B cell (primary cell): Measurements from ENCODE around the gene SERPINB6. TPM values are rescaled to one million over a fixed set of nuclear protein-coding genes. Genes with fewer than 3 reads are reported as not detected.

Experiments used
- ATAC-seq: fragments of 200-7000 bp; cut with Tn5 transposase; one replicate; pipeline ENCODE4 v1.10.0; 2021; ENCODE audit warnings: low read depth, mild to moderate bottlenecking, moderate number of reproducible peaks, moderate library complexity
- CTCF ChIA-PET: fragments of 350-600 bp; sonication (Branson Sonifier 250); formaldehyde crosslinking; loops from one replicate; lab custom pipeline; 2021; ENCODE audit warnings: antibody characterized with exemption, inconsistent platforms; lab: Charles Lee
- POLR2A ChIA-PET: fragments of 350-600 bp; sonication (Branson Sonifier 250); formaldehyde crosslinking; loops from one replicate; lab custom pipeline; 2021; ENCODE audit warnings: antibody characterized with exemption; lab: Charles Lee
- DNase-seq: peaks from one replicate; pipeline ENCODE4 v3.0.0; 2013
- H2AFZ ChIP-seq: 2 replicates; pipeline ENCODE4 v1.6.1; 2012; ENCODE audit warnings: mild to moderate bottlenecking, low read depth, low read length; ENCODE audit not compliant: insufficient read depth, poor library complexity, severe bottlenecking
- H3K27ac ChIP-seq, 2 donors: 1 replicate in 1 of 2; 2 replicates in 1 of 2; pipeline ENCODE4 v1.5.1; 2012 to 2013; ENCODE audit warnings: low read length in 2 of 2, mild to moderate bottlenecking in 2 of 2, moderate library complexity in 1 of 2
- H3K27me3 ChIP-seq, 4 experiments: fragments of 200-600 bp in 1 of 4; sonication (generic) in 1 of 4; replicated peaks in 1 of 4; 1 replicate in 2 of 4; 2 replicates in 2 of 4; pipeline versions ENCODE4 v1.6.1 to v1.7.0; 2013 to 2016; ENCODE audit warnings: low read length in 3 of 4, mild to moderate bottlenecking in 2 of 4, mixed read lengths in 1 of 4, moderate library complexity in 1 of 4; ENCODE audit not compliant: insufficient read depth in 4 of 4, control insufficient read depth in 3 of 4; ENCODE audit errors: control extremely low read depth in 1 of 4
- H3K36me3 ChIP-seq, 2 experiments: replicated peaks in 1 of 2; 1 replicate in 1 of 2; 2 replicates in 1 of 2; pipeline versions ENCODE4 v1.6.1 to v1.7.1; 2013; ENCODE audit warnings: low read length in 1 of 2; ENCODE audit not compliant: insufficient read depth in 2 of 2, control insufficient read depth in 1 of 2; ENCODE audit errors: control extremely low read depth in 1 of 2, extremely low read depth in 1 of 2
- H3K4me1 ChIP-seq, 2 donors: fragments of 200-600 bp in 1 of 2; sonication (generic) in 1 of 2; 1 replicate in 1 of 2; 2 replicates in 1 of 2; pipeline versions ENCODE4 v1.5.1 to v1.6.1; 2013 to 2017; ENCODE audit warnings: low read length in 2 of 2; ENCODE audit not compliant: control insufficient read depth in 2 of 2, insufficient read depth in 2 of 2
- H3K4me2 ChIP-seq: replicated peaks from 2 replicates; pipeline ENCODE3; 2012; ENCODE audit warnings: mild to moderate bottlenecking, low read depth, low read length; ENCODE audit not compliant: poor library complexity, severe bottlenecking
- H3K4me3 ChIP-seq, 5 experiments: fragments of 200-600 bp in 1 of 5; sonication (generic) in 1 of 5; 1 replicate in 3 of 5; 2 replicates in 2 of 5; pipeline versions ENCODE4 v1.5.1 to v1.7.0; 2011 to 2016; ENCODE audit warnings: low read length in 4 of 5, mild to moderate bottlenecking in 4 of 5, low read depth in 2 of 5, control low read depth in 1 of 5, moderate library complexity in 1 of 5; ENCODE audit not compliant: insufficient read depth in 1 of 5; ENCODE audit errors: control extremely low read depth in 1 of 5, extremely low read depth in 1 of 5
- H3K79me2 ChIP-seq: fragments of 200-600 bp; sonication (generic); one replicate; pipeline ENCODE4 v1.6.0; 2016; ENCODE audit warnings: low read length; ENCODE audit not compliant: control insufficient read depth, insufficient read depth
- H3K9ac ChIP-seq: fragments of 200-600 bp; sonication (generic); 2 replicates; pipeline ENCODE4 v1.6.1; 2017; ENCODE audit warnings: mild to moderate bottlenecking, low read length, moderate library complexity
- H3K9me3 ChIP-seq, 3 donors: one replicate each; pipeline versions ENCODE4 v1.6.1 to v1.7.1; 2013; ENCODE audit warnings: low read length in 2 of 3; ENCODE audit not compliant: control insufficient read depth in 2 of 3, insufficient read depth in 1 of 3; ENCODE audit errors: control extremely low read depth in 1 of 3
- H4K20me1 ChIP-seq: 2 replicates; pipeline ENCODE4 v1.6.0; 2012; ENCODE audit warnings: mild to moderate bottlenecking, low read length; ENCODE audit not compliant: insufficient read depth, control insufficient read depth, poor library complexity, severe bottlenecking
- H3K27ac Mint-ChIP-seq: one replicate; pipeline ENCODE4 v1.8.0; 2021; ENCODE audit warnings: mixed read lengths
- H3K27me3 Mint-ChIP-seq: one replicate; pipeline ENCODE4 v1.8.0; 2021; ENCODE audit warnings: mixed read lengths
- H3K4me1 Mint-ChIP-seq: one replicate; pipeline ENCODE4 v1.8.0; 2021; ENCODE audit warnings: mixed read lengths
- H3K4me3 Mint-ChIP-seq: one replicate; pipeline ENCODE4 v1.8.0; 2021; ENCODE audit warnings: mixed read lengths
- H3K9me3 Mint-ChIP-seq: one replicate; pipeline ENCODE4 v1.8.0; 2022; ENCODE audit warnings: mixed read lengths; ENCODE audit not compliant: insufficient read depth
- EZH2 ChIP-seq: IDR thresholded peaks from 2 replicates; pipeline ENCODE4 v1.6.1; 2012; ENCODE audit warnings: borderline replicate concordance, low read depth, mild to moderate bottlenecking, moderate library complexity, low read length; ENCODE audit not compliant: insufficient read depth, poor library complexity, severe bottlenecking
- WGBS: methylation state at CpG from one replicate; pipeline ENCODE4 v1.1.5; 2013; ENCODE audit warnings: missing lambda C conversion rate; ENCODE audit not compliant: insufficient coverage; 5-methylcytosine and 5-hydroxymethylcytosine counted together
- intact Hi-C: fragments of 100-400 bp; cut with micrococcal nuclease; formaldehyde crosslinking; loops from one replicate; pipeline ENCODE4 v1.10.0; 2022
- polyA plus RNA-seq: library from polyadenylated mRNA; depleted of rRNA; stranded (reverse); fragments of >200 nt; gene quantifications from 2 replicates; pipeline ENCODE4 v1.2.3, GENCODE V29; 2012
- total RNA-seq, 2 donors: library from RNA; stranded (reverse); fragments of 120-200 nt in 1 of 2; gene quantifications; 1 replicate in 1 of 2; 2 replicates in 1 of 2; pipeline versions ENCODE4 v1.2.3 to v1.2.4, GENCODE V29; 2013 to 2022
- TF ChIP-seq, protein P1 (sequence below): fragments of 200-600 bp; IDR thresholded peaks from one replicate; pipeline ENCODE4 v1.8.0; 2022; ENCODE audit warnings: antibody characterized with exemption, mild to moderate bottlenecking

SERPINB6 gene
- total and polyA plus RNA-seq, 2 donors (not counting 1 experiment from before 2014, with no cell fraction given) = 35.2 to 58.5 TPM

DNA sequence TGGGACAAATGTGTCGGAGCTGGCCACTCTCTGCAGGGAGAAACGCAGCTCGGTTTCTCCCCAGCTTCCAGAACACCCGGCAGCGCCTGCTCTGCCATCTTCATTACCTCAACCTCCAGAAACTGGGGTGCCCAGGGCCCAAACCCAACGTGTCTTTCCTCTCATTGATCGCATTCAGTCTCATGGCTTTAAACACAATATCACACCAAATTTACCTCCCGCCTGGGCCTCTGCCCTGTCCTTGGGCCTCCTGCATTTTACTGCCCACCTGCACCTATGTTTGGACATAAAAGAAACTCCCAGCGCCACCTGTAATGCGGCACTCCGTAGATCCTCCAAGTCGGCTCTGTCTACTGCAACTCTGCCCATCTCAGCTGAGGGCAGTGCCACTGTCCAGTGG, 22.2 kb downstream of the SERPINB6 start:
- 98% methylated on average over 12 of the region's 12 CpGs for WGBS
- Histone ChIP-seq H2AFZ (no peak overlapping the region), H3K4me3 (no peak overlapping the region), H3K9ac (no peak overlapping the region), H3K27me3 (no peaks in the 10 kb centered on the region), H3K4me1 (peaks cover 25 to 49% of the 10 kb centered on the region in 2 donors), H4K20me1 (no peaks in the 10 kb centered on the region), H3K79me2 (no peaks in the 10 kb centered on the region), H3K4me2 (no peak overlapping the region), H3K9me3 (peaks cover 0 to 11% (median 0%) of the 10 kb centered on the region in 3 donors), H3K36me3 (peaks cover 0 to 19% of the 10 kb centered on the region in 2 experiments), H3K27ac (no peak overlapping the region)
- Mint-ChIP-seq H3K4me3 (no peak overlapping the region), H3K27ac (no peak overlapping the region), H3K9me3 (no peaks in the 10 kb centered on the region), H3K4me1 (peaks cover 45% of the 10 kb centered on the region), H3K27me3 (no peaks in the 10 kb centered on the region)
- intact Hi-C loops = no loop called here
- ChIA-PET POLR2A (interaction anchor here (0.7 kb wide), 1 partner anchor 11 kb away, joined by 4 read pairs; no protein-coding TSS in a partner anchor), CTCF (interaction anchor here (5.1 kb wide), 1 partner anchor 16 kb away, joined by 24 read pairs; no protein-coding TSS in a partner anchor)
- ATAC-seq (no peak), DNase-seq (no peak)
- TF ChIP-seq EZH2 = no peak
- TF ChIP-seq, protein P1, sequence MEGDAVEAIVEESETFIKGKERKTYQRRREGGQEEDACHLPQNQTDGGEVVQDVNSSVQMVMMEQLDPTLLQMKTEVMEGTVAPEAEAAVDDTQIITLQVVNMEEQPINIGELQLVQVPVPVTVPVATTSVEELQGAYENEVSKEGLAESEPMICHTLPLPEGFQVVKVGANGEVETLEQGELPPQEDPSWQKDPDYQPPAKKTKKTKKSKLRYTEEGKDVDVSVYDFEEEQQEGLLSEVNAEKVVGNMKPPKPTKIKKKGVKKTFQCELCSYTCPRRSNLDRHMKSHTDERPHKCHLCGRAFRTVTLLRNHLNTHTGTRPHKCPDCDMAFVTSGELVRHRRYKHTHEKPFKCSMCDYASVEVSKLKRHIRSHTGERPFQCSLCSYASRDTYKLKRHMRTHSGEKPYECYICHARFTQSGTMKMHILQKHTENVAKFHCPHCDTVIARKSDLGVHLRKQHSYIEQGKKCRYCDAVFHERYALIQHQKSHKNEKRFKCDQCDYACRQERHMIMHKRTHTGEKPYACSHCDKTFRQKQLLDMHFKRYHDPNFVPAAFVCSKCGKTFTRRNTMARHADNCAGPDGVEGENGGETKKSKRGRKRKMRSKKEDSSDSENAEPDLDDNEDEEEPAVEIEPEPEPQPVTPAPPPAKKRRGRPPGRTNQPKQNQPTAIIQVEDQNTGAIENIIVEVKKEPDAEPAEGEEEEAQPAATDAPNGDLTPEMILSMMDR = no peak

DNA sequence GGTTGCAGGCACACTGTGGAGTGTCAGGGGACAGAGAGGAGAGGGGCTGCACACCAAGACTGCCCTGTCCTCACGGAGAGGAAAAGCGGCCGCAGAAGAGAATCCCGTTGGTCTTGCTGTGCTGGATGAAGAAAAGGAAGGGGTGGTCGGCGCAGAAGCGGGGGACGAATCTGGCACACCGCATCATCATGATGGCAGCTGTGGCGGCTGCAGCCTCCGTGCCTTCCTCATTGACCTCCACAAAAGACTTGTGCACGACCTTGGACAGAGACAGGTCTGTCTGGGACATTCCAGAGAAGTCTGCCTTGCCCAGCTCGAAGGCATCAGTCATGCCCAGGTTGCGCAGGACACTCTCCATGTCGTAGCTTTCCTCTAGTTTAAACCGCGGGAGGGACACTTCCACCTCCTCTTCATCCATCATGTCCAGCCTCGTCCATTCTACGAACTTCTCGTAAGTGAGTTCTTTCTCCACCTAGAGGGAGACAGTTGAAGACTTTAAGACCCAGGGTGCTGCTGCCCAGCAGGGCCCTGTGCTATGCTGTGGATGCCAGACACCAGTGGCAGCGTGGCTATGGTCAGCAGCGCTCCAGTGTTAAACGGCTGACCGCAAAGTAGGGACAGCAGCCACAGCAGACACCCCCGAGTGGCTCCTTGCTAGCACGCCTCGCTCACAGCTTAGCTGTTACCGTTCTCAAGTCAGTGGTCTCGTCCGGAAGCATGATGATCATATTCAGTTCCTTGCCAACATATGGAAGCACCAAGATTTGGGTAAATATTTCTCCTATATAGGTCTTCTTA, 22.9 kb downstream of the SERPINB6 start:
- peaks cover 0 to 11% (median 0%) of the 10 kb centered on the region in 3 donors for H3K9me3 ChIP-seq
- no peaks in the 10 kb centered on the region for H3K27me3 ChIP-seq
- intact Hi-C loops = no loop called here
- Mint-ChIP-seq H3K4me1 (peaks cover 51% of the 10 kb centered on the region), H3K9me3 (no peaks in the 10 kb centered on the region), H3K27ac (no peak overlapping the region), H3K27me3 (no peaks in the 10 kb centered on the region), H3K4me3 (no peak overlapping the region)
- POLR2A ChIA-PET = interaction anchor here (0.7 kb wide), 1 partner anchor 10 kb away, joined by 4 read pairs; no protein-coding TSS in a partner anchor
- no peak overlapping the region for H3K27ac ChIP-seq
- CTCF ChIA-PET = interaction anchor here (1.6 to 5.1 kb wide), 3 partner anchors 15 to 102 kb away, joined by 3 to 24 read pairs (median 6); no protein-coding TSS in a partner anchor
- peaks cover 0 to 19% of the 10 kb centered on the region in 2 experiments for H3K36me3 ChIP-seq
- ATAC-seq = no peak
- H3K79me2 ChIP-seq = no peaks in the 10 kb centered on the region
- TF ChIP-seq, protein P1 = no peak
- TF ChIP-seq EZH2 = no peak
- peaks cover 32 to 56% of the 10 kb centered on the region in 2 donors for H3K4me1 ChIP-seq
- WGBS = over 99% methylated on average over 24 of the region's 30 CpGs
- H3K9ac ChIP-seq = no peak overlapping the region
- no peaks in the 10 kb centered on the region for H4K20me1 ChIP-seq
- H2AFZ ChIP-seq = no peak overlapping the region
- H3K4me2 ChIP-seq = no peak overlapping the region
- no peak for DNase-seq
- H3K4me3 ChIP-seq = no peak overlapping the region
